Measurements from ENCODE around the gene LRMDA. TPM values are rescaled to one million over a fixed set of nuclear protein-coding genes. Genes with fewer than 3 reads are reported as not detected.

LRMDA gene
- total RNA-seq, 4 donors from 2014 or later, result 7.3 to 20.1 (median 8.4) TPM

DNA sequence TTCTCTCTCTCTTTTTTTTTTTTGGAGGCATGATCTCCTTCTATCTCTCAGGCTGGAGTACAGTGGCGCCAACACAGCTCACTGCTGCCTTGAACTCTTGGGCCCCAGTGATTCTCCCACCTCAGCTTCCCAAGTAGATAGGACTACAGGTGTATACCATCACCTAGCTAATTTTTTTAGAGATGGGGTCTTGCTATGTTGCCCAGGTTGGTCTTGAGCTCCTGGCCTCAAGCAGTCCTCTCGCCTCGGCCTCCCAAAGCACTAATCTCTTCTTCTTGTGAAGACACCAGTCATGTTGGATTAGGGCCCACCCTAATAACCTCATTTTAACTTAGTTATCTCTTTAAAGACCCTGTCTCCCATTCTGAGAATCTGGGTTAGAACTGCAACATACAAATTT, 45.6 kb downstream of the LRMDA start:
- 100% methylated on average over 1 to 3 of the region's 3 CpGs for WGBS, 2 donors (ENCODE audit: low coverage in 1 of 2)
- H3K4me1 ChIP-seq, result peaks cover 0 to 18% (median 0%) of the 10 kb centered on the region in 3 donors
- no peaks in the 10 kb centered on the region for H3K9me3 ChIP-seq
- no peak for ATAC-seq
- TF ChIP-seq POLR2A (IDR thresholded peaks at IDR 0.05) (no peak), POLR2AphosphoS5 (IDR thresholded peaks at IDR 0.05) (no peak), EP300 (IDR thresholded peaks at IDR 0.05) (no peak)
- TF ChIP-seq, protein P1, sequence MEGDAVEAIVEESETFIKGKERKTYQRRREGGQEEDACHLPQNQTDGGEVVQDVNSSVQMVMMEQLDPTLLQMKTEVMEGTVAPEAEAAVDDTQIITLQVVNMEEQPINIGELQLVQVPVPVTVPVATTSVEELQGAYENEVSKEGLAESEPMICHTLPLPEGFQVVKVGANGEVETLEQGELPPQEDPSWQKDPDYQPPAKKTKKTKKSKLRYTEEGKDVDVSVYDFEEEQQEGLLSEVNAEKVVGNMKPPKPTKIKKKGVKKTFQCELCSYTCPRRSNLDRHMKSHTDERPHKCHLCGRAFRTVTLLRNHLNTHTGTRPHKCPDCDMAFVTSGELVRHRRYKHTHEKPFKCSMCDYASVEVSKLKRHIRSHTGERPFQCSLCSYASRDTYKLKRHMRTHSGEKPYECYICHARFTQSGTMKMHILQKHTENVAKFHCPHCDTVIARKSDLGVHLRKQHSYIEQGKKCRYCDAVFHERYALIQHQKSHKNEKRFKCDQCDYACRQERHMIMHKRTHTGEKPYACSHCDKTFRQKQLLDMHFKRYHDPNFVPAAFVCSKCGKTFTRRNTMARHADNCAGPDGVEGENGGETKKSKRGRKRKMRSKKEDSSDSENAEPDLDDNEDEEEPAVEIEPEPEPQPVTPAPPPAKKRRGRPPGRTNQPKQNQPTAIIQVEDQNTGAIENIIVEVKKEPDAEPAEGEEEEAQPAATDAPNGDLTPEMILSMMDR (IDR thresholded peaks at IDR 0.05), result no peak
- no peak overlapping the region for H3K4me3 ChIP-seq
- H3K27me3 ChIP-seq, result no peaks in the 10 kb centered on the region
- H3K27ac ChIP-seq, result no peak overlapping the region
- no peaks in the 10 kb centered on the region for H3K36me3 ChIP-seq

DNA sequence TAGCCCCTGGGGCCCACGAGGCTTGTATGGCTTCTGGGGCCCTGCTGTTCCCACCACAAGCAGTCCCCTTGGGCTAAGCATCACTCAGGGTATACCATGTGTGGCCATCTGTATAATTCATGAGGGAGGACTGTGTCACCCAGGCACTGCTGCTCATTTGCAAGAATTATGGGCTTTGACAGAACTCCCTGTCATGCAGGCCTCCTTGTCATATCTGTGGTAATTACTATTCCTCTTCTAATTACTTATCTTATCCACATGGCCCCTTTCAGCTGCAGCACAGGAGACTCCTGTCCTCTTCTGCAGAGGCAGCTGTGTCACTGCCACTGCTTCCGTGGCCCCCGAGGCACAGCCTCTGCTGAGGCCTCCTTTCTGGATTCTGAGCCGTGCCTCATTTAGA, 46.3 kb downstream of the LRMDA start:
- no peak overlapping the region for H3K4me3 ChIP-seq
- H3K36me3 ChIP-seq, result no peaks in the 10 kb centered on the region
- H3K27me3 ChIP-seq, result no peaks in the 10 kb centered on the region
- no peaks in the 10 kb centered on the region for H3K9me3 ChIP-seq
- ATAC-seq, result no peak
- 100% methylated on average over 1 to 3 of the region's 4 CpGs for WGBS, 2 donors (ENCODE audit: low coverage in 1 of 2)
- no peak for TF ChIP-seq POLR2A (IDR thresholded peaks at IDR 0.05)
- TF ChIP-seq, protein P1 (IDR thresholded peaks at IDR 0.05), result no peak
- no peak for TF ChIP-seq POLR2AphosphoS5 (IDR thresholded peaks at IDR 0.05)
- TF ChIP-seq EP300 (IDR thresholded peaks at IDR 0.05), result no peak
- H3K27ac ChIP-seq, result no peak overlapping the region
- H3K4me1 ChIP-seq, result peaks cover 0 to 17% (median 0%) of the 10 kb centered on the region in 3 donors

DNA sequence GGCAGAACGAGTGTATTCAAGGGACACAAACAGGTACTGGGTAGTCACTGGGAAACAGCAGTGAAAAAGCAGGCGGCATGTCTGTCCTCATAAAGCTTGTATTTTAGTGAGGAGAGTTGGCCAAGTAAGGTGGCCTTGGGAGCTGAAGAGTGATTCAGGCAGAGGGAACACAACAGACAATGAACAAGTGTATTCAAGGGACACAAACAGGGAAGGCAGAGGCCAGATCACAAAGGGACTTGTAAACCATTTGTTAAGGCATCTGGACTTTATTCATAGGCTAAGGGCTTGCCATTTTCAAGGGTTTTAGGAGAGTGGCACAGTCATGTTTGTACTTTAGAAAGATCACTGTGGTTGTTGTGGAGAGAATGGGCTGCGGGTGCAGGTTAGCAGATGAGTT, 49.0 kb downstream of the LRMDA start:
- no peak for ATAC-seq
- WGBS, 2 donors (ENCODE audit: low coverage in 1 of 2), result 87 to 100% methylated on average over 1 of the region's 3 CpGs
- Histone ChIP-seq H3K27ac (no peak overlapping the region), H3K27me3 (no peaks in the 10 kb centered on the region), H3K36me3 (no peaks in the 10 kb centered on the region), H3K4me1 (peaks cover 0 to 9% (median 0%) of the 10 kb centered on the region in 3 donors), H3K4me3 (no peak overlapping the region), H3K9me3 (peaks cover 0 to 11% (median 0%) of the 10 kb centered on the region in 3 donors)
- TF ChIP-seq EP300 (IDR thresholded peaks at IDR 0.05) (no peak), POLR2A (IDR thresholded peaks at IDR 0.05) (no peak), POLR2AphosphoS5 (IDR thresholded peaks at IDR 0.05) (no peak)
- TF ChIP-seq, protein P1 (IDR thresholded peaks at IDR 0.05), result no peak

DNA sequence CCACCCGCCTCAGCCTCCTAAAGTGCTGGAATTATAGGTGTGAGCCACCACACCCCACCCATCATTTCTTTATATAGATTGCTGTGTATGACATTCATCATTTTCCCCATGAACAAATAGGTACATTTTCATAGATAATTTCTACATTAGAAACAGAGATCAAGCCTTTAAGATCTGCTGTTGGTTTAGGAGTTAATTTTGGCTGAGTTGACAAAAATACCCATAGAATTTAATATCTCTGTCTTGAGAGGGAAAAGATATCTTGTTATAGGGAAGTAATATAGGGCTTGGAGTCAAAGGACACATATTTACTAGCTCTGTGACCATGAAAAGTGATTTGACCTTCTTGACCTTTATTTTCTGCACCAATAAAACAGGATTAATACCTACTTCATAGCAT, 51.8 kb downstream of the LRMDA start:
- Histone ChIP-seq H3K9me3 (peaks cover 0 to 11% (median 0%) of the 10 kb centered on the region in 3 donors), H3K4me3 (no peak overlapping the region), H3K36me3 (no peaks in the 10 kb centered on the region), H3K4me1 (no peaks in the 10 kb centered on the region), H3K27ac (no peak overlapping the region), H3K27me3 (no peaks in the 10 kb centered on the region)
- WGBS, 2 donors (ENCODE audit: low coverage in 1 of 2), result 100% methylated on average over 1 of the region's 1 CpG
- ATAC-seq, result no peak
- TF ChIP-seq POLR2A (IDR thresholded peaks at IDR 0.05) (no peak), POLR2AphosphoS5 (IDR thresholded peaks at IDR 0.05) (no peak), EP300 (IDR thresholded peaks at IDR 0.05) (no peak)
- TF ChIP-seq, protein P1 (IDR thresholded peaks at IDR 0.05), result no peak

DNA sequence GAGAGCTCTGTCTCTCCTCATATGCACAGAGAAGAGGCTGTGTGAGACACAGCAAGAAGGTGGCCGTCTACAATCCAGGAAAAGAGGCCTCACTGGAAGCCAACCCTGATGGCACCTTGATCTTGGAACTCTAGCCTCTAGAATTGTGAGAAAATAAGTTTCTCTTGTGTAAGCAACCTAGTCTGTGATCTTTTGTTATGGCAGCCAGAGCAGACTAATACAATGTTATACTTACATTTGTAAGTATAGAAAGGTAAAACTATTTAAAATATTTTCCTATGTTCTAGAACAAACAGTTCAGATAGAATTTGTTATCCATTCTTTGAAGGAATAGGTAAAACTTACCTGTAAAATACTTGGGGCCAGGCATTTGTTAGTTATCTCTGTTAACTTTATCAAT, 53.3 kb downstream of the LRMDA start:
- Histone ChIP-seq H3K27ac (no peak overlapping the region), H3K4me3 (no peak overlapping the region), H3K4me1 (no peaks in the 10 kb centered on the region), H3K36me3 (no peaks in the 10 kb centered on the region), H3K9me3 (peaks cover 0 to 11% (median 0%) of the 10 kb centered on the region in 3 donors), H3K27me3 (no peaks in the 10 kb centered on the region)
- 100% methylated on average over 1 of the region's 1 CpG for WGBS, 2 donors (ENCODE audit: low coverage in 1 of 2)
- no peak for ATAC-seq
- TF ChIP-seq POLR2A (IDR thresholded peaks at IDR 0.05), result no peak
- TF ChIP-seq EP300 (IDR thresholded peaks at IDR 0.05), result no peak
- no peak for TF ChIP-seq POLR2AphosphoS5 (IDR thresholded peaks at IDR 0.05)
- TF ChIP-seq, protein P1 (IDR thresholded peaks at IDR 0.05), result no peak
